ENCODE data around the gene MAPKBP1. TPM values are rescaled to one million over a fixed set of nuclear protein-coding genes. Genes with fewer than 3 reads are reported as not detected.

MAPKBP1 gene
- total RNA-seq, 1 donor from 2014 or later, result 18.9 TPM

DNA sequence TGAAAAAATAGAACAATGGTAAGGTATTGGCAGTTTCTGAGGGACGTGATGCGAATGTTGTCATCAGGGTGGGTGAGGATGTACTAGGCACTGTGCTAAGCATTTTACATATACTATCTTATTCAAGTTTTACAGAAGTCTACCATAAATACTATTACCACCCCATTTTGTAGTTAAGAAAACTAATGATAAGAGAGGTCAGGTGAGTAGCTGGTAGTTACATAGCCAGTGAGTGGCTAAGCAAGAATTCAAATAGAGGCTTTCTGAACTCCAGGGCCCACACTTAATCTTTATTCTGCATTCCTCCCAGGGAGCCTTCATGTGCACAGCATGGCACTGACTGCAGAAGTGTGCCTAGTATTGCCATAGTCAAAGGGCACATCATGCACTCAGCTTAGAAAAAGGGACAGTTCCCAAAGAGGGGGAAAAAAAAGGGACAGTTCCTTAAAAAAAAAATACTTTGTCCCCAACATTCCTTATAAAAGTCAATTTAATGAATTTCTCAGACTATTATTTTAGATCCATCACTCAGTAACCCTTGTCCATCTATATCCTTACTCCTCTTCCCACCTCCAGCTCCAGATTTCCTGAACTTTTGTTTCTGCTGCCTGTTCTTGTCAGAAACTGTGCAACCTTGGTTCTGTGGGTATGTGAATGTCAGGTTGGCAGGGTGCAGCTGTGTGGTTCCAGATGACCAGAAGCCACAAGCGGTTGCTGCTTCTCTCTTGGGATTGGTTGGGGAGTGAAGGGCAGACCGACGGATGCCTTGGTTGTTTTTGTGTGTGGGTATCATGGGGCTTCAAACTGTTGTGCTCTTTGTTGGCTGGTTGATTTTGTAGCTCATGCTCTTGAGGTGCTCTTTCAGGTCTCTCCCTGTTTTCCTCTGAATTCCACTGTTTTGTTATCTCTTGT, 8.3 kb downstream of the MAPKBP1 start:
- DNase-seq (ENCODE audit: low read depth), result no peak

- DNase-seq (ENCODE audit: low read depth), result no peak
Measured at GRCh38 chr15:41783296-41783695, 9.0 kb downstream of the MAPKBP1 start.

GRCh38 chr15:41788262-41788661, 14.0 kb downstream of the MAPKBP1 start:
- DNase-seq (ENCODE audit: low read depth), result no peak

DNA sequence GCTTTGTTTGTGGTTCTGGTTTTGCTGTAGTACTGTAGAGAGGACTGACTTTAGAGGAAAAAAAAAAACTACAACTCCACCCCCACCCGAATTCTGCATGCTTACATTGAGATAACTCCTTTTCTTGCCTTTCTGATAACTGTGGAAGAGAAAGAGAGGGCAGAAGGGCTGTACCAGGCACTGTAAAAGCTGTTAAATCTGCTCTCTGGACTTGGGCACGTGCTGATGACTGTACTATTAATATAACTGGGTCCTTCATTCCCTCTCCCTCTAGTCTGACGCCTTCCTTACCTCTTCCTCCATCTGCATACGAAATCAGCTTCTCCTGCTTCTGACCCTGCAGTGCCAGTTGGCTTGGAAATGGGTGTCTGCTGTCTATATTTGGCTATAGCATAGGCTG, 15.0 kb downstream of the MAPKBP1 start:
- no peak for DNase-seq (ENCODE audit: low read depth)

GRCh38 chr15:41789662-41790061, 15.4 kb downstream of the MAPKBP1 start:
- no peak for DNase-seq (ENCODE audit: low read depth)

- no peak for DNase-seq (ENCODE audit: low read depth)
Measured at GRCh38 chr15:41790169-41790568, 15.9 kb downstream of the MAPKBP1 start.

DNA sequence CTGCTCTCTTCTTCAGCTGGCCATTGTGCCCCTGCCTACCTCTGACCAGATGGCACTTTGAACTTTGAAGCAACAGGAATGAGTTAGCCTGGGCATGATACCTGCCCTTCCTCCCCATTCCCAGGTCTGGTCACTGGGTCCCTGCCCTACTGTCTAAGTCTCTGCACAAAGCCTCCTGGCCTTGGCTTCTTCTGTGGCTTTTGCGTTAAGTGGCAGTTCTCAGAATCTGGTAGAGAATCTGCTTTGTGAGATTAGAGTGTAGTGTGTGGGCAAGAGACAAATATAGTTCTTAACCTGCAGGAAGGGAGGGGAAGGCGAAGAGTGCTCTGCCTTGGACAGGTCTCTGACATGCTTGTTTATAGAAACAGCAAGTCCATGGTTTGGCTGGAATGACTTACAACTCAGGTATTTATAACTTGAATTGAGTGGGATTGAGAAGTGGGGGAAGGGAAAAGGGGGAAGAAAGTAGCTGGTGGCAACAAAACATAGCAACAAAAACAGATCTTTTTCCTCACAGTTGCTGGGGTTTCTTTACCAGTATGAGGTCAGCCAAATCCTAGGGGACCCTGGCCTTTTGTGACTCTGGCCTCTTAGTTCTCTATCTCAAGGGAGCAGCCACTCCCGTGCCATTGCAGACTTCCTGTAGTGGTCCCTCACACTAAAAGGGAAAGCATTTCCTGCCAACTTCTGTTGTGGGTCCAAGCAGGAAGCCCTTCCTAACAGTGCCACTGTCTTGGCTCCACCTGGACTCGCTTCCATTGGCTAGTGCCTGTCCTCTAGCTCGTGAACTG, 16.7 kb downstream of the MAPKBP1 start:
- peak; percentile 96 for DNase-seq (ENCODE audit: low read depth)

DNA sequence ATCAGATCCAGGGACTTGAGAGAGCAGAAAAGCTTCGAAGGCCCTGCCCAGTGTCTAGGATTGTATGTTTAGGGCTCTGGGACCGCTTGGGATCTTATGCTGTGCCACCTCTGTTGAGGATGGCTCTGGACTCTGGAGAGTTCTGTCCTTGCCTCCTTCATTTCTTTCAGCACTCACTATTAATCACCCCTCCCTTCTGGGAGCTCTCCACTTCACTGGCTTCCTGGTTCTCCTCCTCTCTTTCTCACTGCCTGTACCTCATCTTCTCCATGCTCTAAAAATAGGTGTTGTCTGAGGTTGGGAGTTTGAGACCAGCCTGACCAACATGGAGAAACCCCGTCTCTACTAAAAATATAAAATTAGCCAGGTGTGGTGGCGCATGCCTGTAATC, 17.3 kb downstream of the MAPKBP1 start:
- no peak for DNase-seq (ENCODE audit: low read depth)

GRCh38 chr15:41792000-41792637, 17.8 kb downstream of the MAPKBP1 start:
- DNase-seq (ENCODE audit: low read depth), result no peak

DNA sequence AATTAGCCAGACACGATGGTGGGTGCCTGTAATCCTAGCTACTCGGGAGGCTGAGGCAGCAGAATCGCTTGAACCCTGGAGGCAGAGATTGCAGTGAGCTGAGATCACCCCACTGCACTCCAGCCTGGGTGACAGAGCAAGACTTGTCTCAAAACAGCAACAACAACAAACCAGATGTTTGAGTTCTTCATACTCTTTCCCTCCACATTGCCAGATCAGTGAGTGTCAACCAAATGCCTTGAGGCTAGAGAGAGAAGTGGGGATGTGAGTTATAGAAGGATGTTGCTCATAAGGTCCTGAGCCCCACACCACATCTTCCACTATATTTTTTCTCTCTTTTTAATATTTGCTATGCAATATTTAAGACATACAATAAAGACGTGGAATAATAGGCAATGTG, 19.8 kb downstream of the MAPKBP1 start:
- no peak for DNase-seq (ENCODE audit: low read depth)

- DNase-seq (ENCODE audit: low read depth), result peak; percentile 51
Measured at GRCh38 chr15:41795996-41796856, 21.9 kb downstream of the MAPKBP1 start.

DNA sequence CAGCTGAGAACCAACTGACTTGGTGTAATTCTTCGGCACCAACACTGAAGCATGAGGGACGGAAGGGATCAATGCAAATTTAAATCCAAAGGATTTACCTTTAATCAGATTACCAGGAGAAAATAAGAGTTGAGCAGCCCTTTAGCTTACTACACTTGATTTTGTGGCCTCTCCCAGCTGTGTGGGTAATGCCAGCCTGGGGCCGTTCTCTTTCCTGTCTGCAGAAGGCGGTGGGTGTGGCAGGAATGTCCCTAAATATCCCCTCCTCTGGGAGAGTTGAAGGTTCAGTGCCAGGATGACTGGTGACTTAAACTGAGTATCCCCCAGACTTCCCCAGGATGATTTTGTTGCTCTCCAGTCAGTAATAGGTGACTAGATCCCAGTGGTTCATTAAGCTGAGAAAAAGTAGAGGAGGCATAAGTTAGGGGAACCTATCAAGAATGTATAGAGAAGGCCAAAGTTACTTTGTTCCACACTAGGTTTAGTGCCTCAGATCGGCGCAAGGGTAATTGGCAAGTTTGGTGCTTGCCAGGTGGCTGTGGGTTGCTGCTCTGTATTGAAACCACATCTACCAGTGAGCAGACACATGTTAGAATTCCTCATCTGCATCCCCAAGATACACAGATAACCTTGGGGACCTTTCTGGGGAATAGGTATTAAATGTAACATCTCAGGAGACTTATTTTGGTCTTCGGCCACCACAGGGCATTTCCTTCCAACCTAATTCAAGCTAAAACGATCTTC, 23.1 kb downstream of the MAPKBP1 start:
- DNase-seq (ENCODE audit: low read depth), result peak; percentile 30

DNA sequence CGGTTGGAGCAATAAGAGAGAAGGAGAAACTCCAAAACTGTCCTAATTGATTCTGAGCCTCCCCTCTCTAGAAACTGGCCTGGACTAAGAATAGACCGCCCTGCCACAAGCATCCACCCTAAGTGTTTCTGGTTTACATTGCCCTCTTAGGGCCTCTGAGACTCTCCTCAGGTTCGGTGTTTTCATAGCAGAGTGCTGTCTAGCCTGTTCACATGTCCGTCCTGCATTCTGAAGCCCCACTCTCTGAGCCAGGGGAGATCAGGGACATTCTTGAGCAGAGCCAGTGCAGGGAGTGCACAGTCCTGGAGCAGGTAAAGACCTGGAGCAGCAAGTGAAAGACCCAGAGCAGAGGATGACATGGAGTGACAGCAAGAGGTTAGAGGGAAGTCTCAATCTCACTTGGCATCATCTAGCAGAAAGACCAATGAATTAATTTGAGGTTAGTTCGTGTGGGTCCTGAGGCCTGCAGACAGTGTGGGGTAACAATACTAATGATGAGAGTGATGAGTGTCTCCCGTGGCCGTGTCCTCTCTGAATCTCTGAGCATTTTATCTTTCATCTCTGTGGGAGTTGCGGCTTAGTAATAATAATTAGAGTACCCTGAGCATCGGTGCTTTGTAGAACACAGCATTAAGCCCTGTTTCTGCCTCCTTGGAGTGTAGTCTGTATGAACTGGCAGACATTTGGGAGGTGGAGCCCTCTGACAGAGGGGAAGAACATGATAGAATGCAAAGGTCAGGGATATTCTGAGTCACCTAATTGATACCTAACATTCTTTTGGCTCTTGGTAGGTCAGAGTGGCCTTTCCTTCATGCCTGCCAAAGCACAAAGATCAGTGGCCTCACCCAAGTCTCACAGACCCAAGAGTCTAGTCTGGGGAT, 24.6 kb downstream of the MAPKBP1 start:
- peak; percentile 53 for DNase-seq (ENCODE audit: low read depth)

- DNase-seq (ENCODE audit: low read depth), result no peak
Measured at GRCh38 chr15:41799488-41799805, 25.2 kb downstream of the MAPKBP1 start.

GRCh38 chr15:41801185-41801584, 26.9 kb downstream of the MAPKBP1 start:
- peak; percentile 66 for DNase-seq (ENCODE audit: low read depth)

- peak; percentile 52 for DNase-seq (ENCODE audit: low read depth)
Measured at GRCh38 chr15:41801850-41802455, 27.7 kb downstream of the MAPKBP1 start.

DNA sequence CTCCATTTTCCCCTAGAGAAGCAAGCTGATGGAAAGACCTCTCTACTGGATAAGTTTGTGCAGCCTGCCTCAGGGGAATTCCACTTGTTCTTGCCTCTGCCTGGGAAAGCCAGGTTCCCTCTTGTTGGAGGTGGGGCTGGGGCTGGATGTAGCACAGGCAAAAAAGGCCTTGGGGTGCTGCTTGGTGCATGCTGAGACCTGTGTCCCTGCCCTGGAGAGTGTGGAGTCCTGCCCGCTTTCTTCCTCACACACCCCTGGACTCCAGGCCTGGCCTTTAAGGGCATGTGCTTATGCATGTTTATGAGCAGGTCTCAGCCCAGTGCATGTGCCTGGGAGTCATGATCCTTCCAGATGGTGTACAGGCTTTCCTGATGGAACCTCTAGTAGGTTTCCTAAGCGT, 30.1 kb downstream of the MAPKBP1 start:
- DNase-seq (ENCODE audit: low read depth), result peak; percentile 50

- DNase-seq (ENCODE audit: low read depth), result peak; percentile 42
Measured at GRCh38 chr15:41804916-41805666, 30.8 kb downstream of the MAPKBP1 start.

GRCh38 chr15:41805711-41806110, 31.4 kb downstream of the MAPKBP1 start:
- no peak for DNase-seq (ENCODE audit: low read depth)

All from renal cortical epithelial cell (primary cell).